Upper lobe of left lung (tissue), 6 donors: ENCODE results near the gene MORN1. TPM values are rescaled to one million over a fixed set of nuclear protein-coding genes. Genes with fewer than 3 reads are reported as not detected.

Experiments used
- ATAC-seq, 2 donors: fragments of 200-7000 bp; cut with Tn5 transposase; one replicate each; pipeline ENCODE4 v1.9.1; 2022; ENCODE audit warnings: mild to moderate bottlenecking in 2 of 2, moderate library complexity in 2 of 2; ENCODE audit not compliant: low FRiP score in 2 of 2
- DNase-seq, 2 donors: peaks; one replicate each; pipeline ENCODE4 v3.0.0-alpha.2; 2019 to 2020
- H3K27ac ChIP-seq, 4 donors: fragments of 200-600 bp; sonication (generic); one replicate each; pipeline ENCODE4 v1.5.1; 2016 to 2019
- H3K27me3 ChIP-seq, 4 donors: fragments of 200-600 bp; sonication (generic); one replicate each; pipeline ENCODE4 v1.5.1; 2017 to 2019
- H3K36me3 ChIP-seq, 4 donors: fragments of 200-600 bp; sonication (generic); one replicate each; pipeline ENCODE4 v1.5.1; 2016 to 2019
- H3K4me1 ChIP-seq, 4 donors: fragments of 200-600 bp; sonication (generic); one replicate each; pipeline ENCODE4 v1.5.1; 2018 to 2019
- H3K4me3 ChIP-seq, 4 donors: fragments of 200-600 bp; sonication (generic); one replicate each; pipeline ENCODE4 v1.5.1; 2017 to 2019; ENCODE audit warnings: mild to moderate bottlenecking in 2 of 4, moderate library complexity in 1 of 4
- H3K9me3 ChIP-seq, 4 donors: fragments of 200-600 bp; sonication (generic); one replicate each; pipeline ENCODE4 v1.5.1; 2018 to 2019
- CTCF ChIP-seq, 6 experiments: fragments of 450-650 bp in 4 of 6; fragments of 200-600 bp in 2 of 6; sonication (generic) in 2 of 6; IDR thresholded peaks; one replicate each; pipeline ENCODE4 v1.5.1; 2016 to 2019; ENCODE audit warnings: antibody characterized with exemption in 6 of 6
- EP300 ChIP-seq, 4 donors: sonication (generic); formaldehyde crosslinking; IDR thresholded peaks; one replicate each; pipeline ENCODE4 v1.5.1; 2017; ENCODE audit warnings: antibody characterized with exemption in 4 of 4, control low read depth in 2 of 4
- POLR2A ChIP-seq, 4 donors: fragments of 450-650 bp; IDR thresholded peaks; one replicate each; pipeline ENCODE4 v1.5.1; 2016 to 2017; ENCODE audit warnings: antibody characterized with exemption in 4 of 4, mild to moderate bottlenecking in 2 of 4
- POLR2AphosphoS5 ChIP-seq, 2 donors: sonication (generic); formaldehyde crosslinking; IDR thresholded peaks; one replicate each; pipeline ENCODE4 v1.5.1; 2017; ENCODE audit warnings: antibody characterized with exemption in 2 of 2
- WGBS, 2 donors: methylation state at CpG; one replicate each; pipeline ENCODE4 v1.1.5; 2017 to 2018; 5-methylcytosine and 5-hydroxymethylcytosine counted together
- total RNA-seq, 6 donors: library from RNA; depleted of rRNA in 4 of 6; stranded (reverse); fragments of >200 nt in 4 of 6; gene quantifications; one replicate each; pipeline versions ENCODE4 v1.1.0 to v1.2.1, GENCODE V29; 2016 to 2021
- donor health status: DM: no; HTN: no; CAD: no; lungs with moderate emphysema.
- donor health status: DM: no; HTN: yes; CAD: no; lungs with severe emphysema.

The MORN1 gene
- total RNA-seq, 6 donors from 2014 or later: 8.5 to 23.4 (median 14.6) TPM

GRCh38 chr1:2376931-2377672 is 14.3 kb downstream of the MORN1 start:
- H3K4me3 ChIP-seq: no peak overlapping the region
- peaks cover 0 to 7% (median 1%) of the 10 kb centered on the region in 4 donors for H3K4me1 ChIP-seq
- DNase-seq: peak in 1 of 2 donors; percentile 65
- no peaks in the 10 kb centered on the region for H3K27me3 ChIP-seq
- WGBS, 2 donors: 64 to 77% methylated on average over 4 to 22 of the region's 25 CpGs
- no peak for ATAC-seq
- TF ChIP-seq POLR2AphosphoS5 (IDR thresholded peaks at IDR 0.05) (no peak), POLR2A (IDR thresholded peaks at IDR 0.05) (no peak), CTCF (IDR thresholded peaks at IDR 0.05) (no peak), EP300 (IDR thresholded peaks at IDR 0.05) (no peak)
- peaks cover 0 to 3% (median 0%) of the 10 kb centered on the region in 4 donors for H3K36me3 ChIP-seq
- no peak overlapping the region for H3K27ac ChIP-seq
- H3K9me3 ChIP-seq: no peaks in the 10 kb centered on the region

GRCh38 chr1:2376261-2376741 is 15.1 kb downstream of the MORN1 start:
- DNase-seq: peak in 1 of 2 donors; percentile 59
- no peak for TF ChIP-seq CTCF (IDR thresholded peaks at IDR 0.05)
- no peak for TF ChIP-seq POLR2AphosphoS5 (IDR thresholded peaks at IDR 0.05)
- no peak for TF ChIP-seq EP300 (IDR thresholded peaks at IDR 0.05)
- no peak for TF ChIP-seq POLR2A (IDR thresholded peaks at IDR 0.05)
- H3K27me3 ChIP-seq: no peaks in the 10 kb centered on the region
- WGBS, 2 donors: 74 to 87% methylated on average over 14 to 22 of the region's 23 CpGs
- no peaks in the 10 kb centered on the region for H3K9me3 ChIP-seq
- H3K4me1 ChIP-seq: no peaks in the 10 kb centered on the region
- H3K27ac ChIP-seq: no peak overlapping the region
- H3K4me3 ChIP-seq: no peak overlapping the region
- no peak for ATAC-seq
- H3K36me3 ChIP-seq: peaks cover 0 to 4% (median 0%) of the 10 kb centered on the region in 4 donors

- H3K27me3 ChIP-seq: no peaks in the 10 kb centered on the region
- ATAC-seq (no peak), DNase-seq (no peak)
- TF ChIP-seq EP300 (IDR thresholded peaks at IDR 0.05): no peak
- TF ChIP-seq CTCF (IDR thresholded peaks at IDR 0.05): no peak
- no peak for TF ChIP-seq POLR2AphosphoS5 (IDR thresholded peaks at IDR 0.05)
- no peak for TF ChIP-seq POLR2A (IDR thresholded peaks at IDR 0.05)
- peaks cover 0 to 4% (median 0%) of the 10 kb centered on the region in 4 donors for H3K36me3 ChIP-seq
- no peak overlapping the region for H3K27ac ChIP-seq
- WGBS, 2 donors: 66 to 89% methylated on average over 2 to 7 of the region's 7 CpGs
- H3K9me3 ChIP-seq: no peaks in the 10 kb centered on the region
- H3K4me3 ChIP-seq: no peak overlapping the region
- H3K4me1 ChIP-seq: no peaks in the 10 kb centered on the region
These were observed 15.5 kb downstream of the MORN1 start for GRCh38 chr1:2375923-2376260.

- TF ChIP-seq POLR2A (IDR thresholded peaks at IDR 0.05): no peak
- no peak for TF ChIP-seq CTCF (IDR thresholded peaks at IDR 0.05)
- TF ChIP-seq EP300 (IDR thresholded peaks at IDR 0.05): no peak
- no peak for TF ChIP-seq POLR2AphosphoS5 (IDR thresholded peaks at IDR 0.05)
- ATAC-seq: no peak
- WGBS, 2 donors: 85 to 92% methylated on average over 14 to 23 of the region's 23 CpGs
- Histone ChIP-seq H3K27ac (no peak overlapping the region), H3K36me3 (peaks cover 0 to 4% (median 0%) of the 10 kb centered on the region in 4 donors), H3K4me3 (no peak overlapping the region), H3K4me1 (no peaks in the 10 kb centered on the region), H3K27me3 (no peaks in the 10 kb centered on the region), H3K9me3 (no peaks in the 10 kb centered on the region)
- DNase-seq: peak in 1 of 2 donors; percentile 71
These were observed 16.0 kb downstream of the MORN1 start for GRCh38 chr1:2375246-2375922.
